ENCODE results near the gene ANK2. TPM values are rescaled to one million over a fixed set of nuclear protein-coding genes. Genes with fewer than 3 reads are reported as not detected.

The ANK2 gene
- total RNA-seq, 2 experiments from 2014 or later, result 0.36 TPM; not detected in 1

DNA sequence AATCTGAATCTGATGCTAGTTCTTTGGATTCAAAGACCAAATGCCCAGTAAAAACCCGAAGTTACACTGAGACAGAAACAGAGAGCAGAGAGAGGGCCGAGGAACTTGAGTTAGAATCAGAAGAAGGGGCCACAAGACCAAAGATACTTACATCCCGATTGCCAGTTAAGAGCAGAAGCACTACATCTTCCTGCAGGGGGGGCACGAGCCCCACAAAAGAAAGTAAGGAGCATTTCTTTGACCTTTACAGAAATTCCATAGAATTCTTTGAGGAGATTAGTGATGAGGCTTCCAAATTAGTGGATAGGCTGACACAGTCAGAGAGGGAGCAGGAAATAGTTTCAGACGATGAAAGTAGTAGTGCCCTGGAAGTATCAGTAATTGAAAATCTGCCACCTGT, 309.3 kb downstream of the ANK2 start:
- no peaks in the 10 kb centered on the region for H3K36me3 Mint-ChIP-seq (ENCODE audit: low read depth)
- no peak for DNase-seq
- no peak overlapping the region for H3K27ac Mint-ChIP-seq
- no peak overlapping the region for H3K4me3 Mint-ChIP-seq
- ChIA-PET POLR2A (no interaction called here), CTCF (no interaction called here)
- no peaks in the 10 kb centered on the region for H3K9me3 Mint-ChIP-seq
- H3K4me1 ChIP-seq (ENCODE audit: insufficient read depth, low read length), result peaks cover 14% of the 10 kb centered on the region
- H3K27me3 Mint-ChIP-seq, result no peaks in the 10 kb centered on the region
- no peak for ATAC-seq (ENCODE audit: poor library complexity)
- no peaks in the 10 kb centered on the region for H3K36me3 ChIP-seq (ENCODE audit: insufficient read depth, low read length)
- TF ChIP-seq, protein P1, sequence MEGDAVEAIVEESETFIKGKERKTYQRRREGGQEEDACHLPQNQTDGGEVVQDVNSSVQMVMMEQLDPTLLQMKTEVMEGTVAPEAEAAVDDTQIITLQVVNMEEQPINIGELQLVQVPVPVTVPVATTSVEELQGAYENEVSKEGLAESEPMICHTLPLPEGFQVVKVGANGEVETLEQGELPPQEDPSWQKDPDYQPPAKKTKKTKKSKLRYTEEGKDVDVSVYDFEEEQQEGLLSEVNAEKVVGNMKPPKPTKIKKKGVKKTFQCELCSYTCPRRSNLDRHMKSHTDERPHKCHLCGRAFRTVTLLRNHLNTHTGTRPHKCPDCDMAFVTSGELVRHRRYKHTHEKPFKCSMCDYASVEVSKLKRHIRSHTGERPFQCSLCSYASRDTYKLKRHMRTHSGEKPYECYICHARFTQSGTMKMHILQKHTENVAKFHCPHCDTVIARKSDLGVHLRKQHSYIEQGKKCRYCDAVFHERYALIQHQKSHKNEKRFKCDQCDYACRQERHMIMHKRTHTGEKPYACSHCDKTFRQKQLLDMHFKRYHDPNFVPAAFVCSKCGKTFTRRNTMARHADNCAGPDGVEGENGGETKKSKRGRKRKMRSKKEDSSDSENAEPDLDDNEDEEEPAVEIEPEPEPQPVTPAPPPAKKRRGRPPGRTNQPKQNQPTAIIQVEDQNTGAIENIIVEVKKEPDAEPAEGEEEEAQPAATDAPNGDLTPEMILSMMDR (IDR thresholded peaks at IDR 0.05), result no peak
- intact Hi-C loops (cut with DNase I, micrococcal nuclease), result no loop called here
- no peak overlapping the region for H3K27ac ChIP-seq (ENCODE audit: low read depth in 1 of 2, low read length in 2 of 2)
- no peaks in the 10 kb centered on the region for H3K27me3 ChIP-seq (ENCODE audit: control insufficient read depth in 1 of 2, insufficient read depth in 2 of 2, low read length in 2 of 2)
- no peak overlapping the region for H3K4me3 ChIP-seq (ENCODE audit: low read length)
- H3K4me1 Mint-ChIP-seq (ENCODE audit: low read depth), result peaks cover 21% of the 10 kb centered on the region
- H3K9me3 ChIP-seq (ENCODE audit: control insufficient read depth in 1 of 2, insufficient read depth in 1 of 2, low read length in 2 of 2), result no peaks in the 10 kb centered on the region

DNA sequence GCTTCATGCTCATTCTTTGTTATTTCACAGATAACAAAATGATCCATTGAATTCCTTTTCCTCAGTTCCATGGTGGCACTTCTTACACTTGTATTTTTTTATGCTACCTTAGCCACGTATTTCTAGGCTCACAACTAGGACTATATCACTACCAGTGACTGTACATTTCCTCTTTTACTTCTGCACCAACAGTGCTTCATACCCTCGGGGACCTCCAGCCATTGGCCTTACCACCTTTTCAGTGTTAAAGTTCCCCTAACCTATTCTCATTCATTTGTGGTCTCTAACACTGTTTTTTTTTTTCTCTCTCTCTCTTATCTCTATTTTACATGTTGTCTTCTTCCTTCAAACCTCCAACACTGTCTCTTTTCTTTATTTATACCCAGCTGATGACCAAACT, 315.9 kb downstream of the ANK2 start:
- Histone ChIP-seq H3K27ac (ENCODE audit: low read depth in 1 of 2, low read length in 2 of 2) (no peak overlapping the region), H3K9me3 (ENCODE audit: control insufficient read depth in 1 of 2, insufficient read depth in 1 of 2, low read length in 2 of 2) (no peaks in the 10 kb centered on the region), H3K27me3 (ENCODE audit: control insufficient read depth in 1 of 2, insufficient read depth in 2 of 2, low read length in 2 of 2) (no peaks in the 10 kb centered on the region), H3K4me3 (ENCODE audit: low read length) (no peak overlapping the region), H3K4me1 (ENCODE audit: insufficient read depth, low read length) (no peaks in the 10 kb centered on the region), H3K36me3 (ENCODE audit: insufficient read depth, low read length) (no peaks in the 10 kb centered on the region)
- H3K4me1 Mint-ChIP-seq (ENCODE audit: low read depth), result no peaks in the 10 kb centered on the region
- H3K36me3 Mint-ChIP-seq (ENCODE audit: low read depth), result no peaks in the 10 kb centered on the region
- ChIA-PET CTCF (no interaction called here), POLR2A (no interaction called here)
- H3K9me3 Mint-ChIP-seq, result no peaks in the 10 kb centered on the region
- DNase-seq (no peak), ATAC-seq (ENCODE audit: poor library complexity) (no peak)
- no peak overlapping the region for H3K4me3 Mint-ChIP-seq
- intact Hi-C loops (cut with DNase I, micrococcal nuclease), result no loop called here
- no peak overlapping the region for H3K27ac Mint-ChIP-seq
- peaks cover 5% of the 10 kb centered on the region for H3K27me3 Mint-ChIP-seq
- TF ChIP-seq, protein P1 (IDR thresholded peaks at IDR 0.05), result no peak

DNA sequence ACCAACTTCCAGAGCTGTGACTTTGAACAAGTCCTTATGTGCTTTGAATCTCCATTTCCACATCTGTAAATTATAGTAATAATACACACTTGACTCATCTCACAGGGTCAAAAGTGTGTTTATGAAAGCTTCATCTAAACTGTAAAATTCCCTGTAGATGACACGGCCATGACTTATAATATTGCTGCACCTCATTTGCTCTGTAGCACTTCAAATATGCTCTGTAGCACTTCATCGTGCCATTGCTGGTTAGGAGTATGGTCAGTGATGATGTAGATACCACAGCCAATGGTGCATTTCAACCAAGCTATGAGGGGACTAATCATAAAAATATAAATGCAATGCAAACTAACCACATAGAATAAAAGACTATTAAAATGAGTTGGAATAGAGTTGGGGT, 318.6 kb downstream of the ANK2 start:
- no peaks in the 10 kb centered on the region for H3K36me3 Mint-ChIP-seq (ENCODE audit: low read depth)

More for the DNA sequence above, 318.6 kb downstream of the ANK2 start:
- CTCF ChIA-PET, result no interaction called here
- H3K4me1 Mint-ChIP-seq (ENCODE audit: low read depth), result no peaks in the 10 kb centered on the region
- no peak overlapping the region for H3K27ac Mint-ChIP-seq
- H3K36me3 ChIP-seq (ENCODE audit: insufficient read depth, low read length), result no peaks in the 10 kb centered on the region
- no peaks in the 10 kb centered on the region for H3K9me3 ChIP-seq (ENCODE audit: control insufficient read depth in 1 of 2, insufficient read depth in 1 of 2, low read length in 2 of 2)
- H3K27me3 ChIP-seq (ENCODE audit: control insufficient read depth in 1 of 2, insufficient read depth in 2 of 2, low read length in 2 of 2), result no peaks in the 10 kb centered on the region
- POLR2A ChIA-PET, result no interaction called here
- H3K4me1 ChIP-seq (ENCODE audit: insufficient read depth, low read length), result no peaks in the 10 kb centered on the region
- H3K4me3 Mint-ChIP-seq, result no peak overlapping the region
- no peak overlapping the region for H3K27ac ChIP-seq (ENCODE audit: low read depth in 1 of 2, low read length in 2 of 2)
- H3K9me3 Mint-ChIP-seq, result no peaks in the 10 kb centered on the region
- DNase-seq, result no peak
- no peak overlapping the region for H3K4me3 ChIP-seq (ENCODE audit: low read length)
- H3K27me3 Mint-ChIP-seq, result peaks cover 5% of the 10 kb centered on the region
- no peak for ATAC-seq (ENCODE audit: poor library complexity)
- TF ChIP-seq, protein P1 (IDR thresholded peaks at IDR 0.05), result no peak
- intact Hi-C loops (cut with DNase I, micrococcal nuclease), result no loop called here

All from CD4-positive, alpha-beta T cell (primary cell).